Progenitor cell of endocrine pancreas (in vitro differentiated cells): ENCODE measurements around the gene SUZ12. TPM values are rescaled to one million over a fixed set of nuclear protein-coding genes. Genes with fewer than 3 reads are reported as not detected.
"Not testable (repeated sequence)": the region's sequence is repeated elsewhere in the genome, so short reads cannot be mapped to it uniquely, and the experiment has no call there.

Experiments
- DNase-seq: peaks from one replicate; pipeline ENCODE4 v3.0.0; 2021; ENCODE audit warnings: low spot score; ENCODE audit not compliant: unreplicated experiment
- H3K27ac Mint-ChIP-seq: 2 replicates; pipeline ENCODE4 v1.8.0; 2021; ENCODE audit warnings: mild to moderate bottlenecking, moderate library complexity, mixed read lengths
- H3K27me3 Mint-ChIP-seq: 2 replicates; pipeline ENCODE4 v1.8.0; 2021; ENCODE audit warnings: mixed read lengths
- H3K36me3 Mint-ChIP-seq: 2 replicates; pipeline ENCODE4 v1.8.0; 2022; ENCODE audit warnings: mixed read lengths; ENCODE audit not compliant: insufficient read depth
- H3K4me1 Mint-ChIP-seq: 2 replicates; pipeline ENCODE4 v1.8.0; 2021; ENCODE audit warnings: low read depth, mixed read lengths
- H3K4me3 Mint-ChIP-seq: 2 replicates; pipeline ENCODE4 v1.8.0; 2021; ENCODE audit warnings: low read depth, mild to moderate bottlenecking, moderate library complexity, mixed read lengths
- H3K9me3 Mint-ChIP-seq: 2 replicates; pipeline ENCODE4 v1.8.0; 2021; ENCODE audit warnings: low read depth, mixed read lengths
- CTCF ChIP-seq: fragments of 200-600 bp; sonication (generic); IDR thresholded peaks from one replicate; pipeline ENCODE4 v1.5.0; 2021; ENCODE audit warnings: antibody characterized with exemption, mild to moderate bottlenecking; ENCODE audit not compliant: unreplicated experiment
- total RNA-seq: library from RNA; stranded (reverse); gene quantifications from 2 replicates; pipeline ENCODE4 v1.2.1, GENCODE V29; 2021

Gene SUZ12
- total RNA-seq, 1 donor from 2014 or later: 38.3 TPM

- H3K36me3 Mint-ChIP-seq: peaks cover 11% of the 10 kb centered on the region
- no peaks in the 10 kb centered on the region for H3K27me3 Mint-ChIP-seq
- H3K9me3 Mint-ChIP-seq: no peaks in the 10 kb centered on the region
- H3K4me3 Mint-ChIP-seq: no peak overlapping the region
- no peak for TF ChIP-seq CTCF
- no peak for DNase-seq
- no peak overlapping the region for H3K27ac Mint-ChIP-seq
- peaks cover 5% of the 10 kb centered on the region for H3K4me1 Mint-ChIP-seq
Measured at GRCh38 chr17:32016231-32016630, 79.4 kb downstream of the SUZ12 start.

- TF ChIP-seq CTCF: no peak
- Mint-ChIP-seq H3K36me3 (peaks cover 10% of the 10 kb centered on the region), H3K4me1 (peaks cover 5% of the 10 kb centered on the region), H3K4me3 (no peak overlapping the region), H3K27ac (no peak overlapping the region), H3K27me3 (no peaks in the 10 kb centered on the region), H3K9me3 (no peaks in the 10 kb centered on the region)
- DNase-seq: no peak
Measured at GRCh38 chr17:32019228-32019627, 82.4 kb downstream of the SUZ12 start.

DNA sequence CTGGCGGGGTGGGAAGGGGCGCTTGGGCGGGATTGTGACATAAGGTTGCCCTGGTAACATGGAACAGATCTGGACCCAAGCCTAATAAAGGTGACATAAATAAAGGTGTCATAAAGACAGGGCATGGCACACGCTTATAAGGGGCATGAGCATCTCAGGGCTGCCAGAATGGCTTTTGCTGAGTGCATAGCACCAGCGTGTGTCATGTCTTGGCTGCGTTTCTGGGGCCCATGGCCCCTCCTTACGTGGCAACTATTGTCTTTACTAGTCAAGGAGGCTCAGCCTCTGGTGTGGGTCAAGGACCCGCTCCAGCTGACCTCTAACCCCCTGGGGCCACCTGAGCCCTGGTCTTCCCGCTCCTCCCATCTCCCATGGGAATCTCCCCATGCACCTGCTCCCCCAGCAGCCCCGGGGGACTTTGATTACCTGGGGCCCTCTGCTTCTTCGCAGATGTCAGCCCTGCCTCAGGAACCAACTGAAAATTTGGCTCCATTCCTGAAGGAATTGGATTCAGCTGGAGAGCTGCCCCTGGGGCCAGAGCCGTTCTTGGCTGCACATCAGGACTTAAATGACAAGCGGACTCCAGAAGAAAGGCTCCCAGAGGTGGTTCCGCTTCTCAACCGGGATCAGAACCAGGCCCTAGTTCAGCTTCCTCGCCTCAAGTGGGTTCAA lies 84.3 kb downstream of the SUZ12 start:
- Mint-ChIP-seq H3K27me3 (no peaks in the 10 kb centered on the region), H3K4me3 (no peak overlapping the region), H3K36me3 (peaks cover 10% of the 10 kb centered on the region), H3K27ac (no peak overlapping the region), H3K4me1 (peaks cover 2% of the 10 kb centered on the region), H3K9me3 (no peaks in the 10 kb centered on the region)
- no peak for DNase-seq
- TF ChIP-seq CTCF: no peak

GRCh38 chr17:32021615-32021955 lies 84.8 kb downstream of the SUZ12 start:
- Mint-ChIP-seq H3K36me3 (peaks cover 10% of the 10 kb centered on the region), H3K4me3 (no peak overlapping the region), H3K27me3 (no peaks in the 10 kb centered on the region), H3K27ac (no peak overlapping the region), H3K4me1 (peaks cover 2% of the 10 kb centered on the region), H3K9me3 (no peaks in the 10 kb centered on the region)
- no peak for TF ChIP-seq CTCF
- DNase-seq: no peak

DNA sequence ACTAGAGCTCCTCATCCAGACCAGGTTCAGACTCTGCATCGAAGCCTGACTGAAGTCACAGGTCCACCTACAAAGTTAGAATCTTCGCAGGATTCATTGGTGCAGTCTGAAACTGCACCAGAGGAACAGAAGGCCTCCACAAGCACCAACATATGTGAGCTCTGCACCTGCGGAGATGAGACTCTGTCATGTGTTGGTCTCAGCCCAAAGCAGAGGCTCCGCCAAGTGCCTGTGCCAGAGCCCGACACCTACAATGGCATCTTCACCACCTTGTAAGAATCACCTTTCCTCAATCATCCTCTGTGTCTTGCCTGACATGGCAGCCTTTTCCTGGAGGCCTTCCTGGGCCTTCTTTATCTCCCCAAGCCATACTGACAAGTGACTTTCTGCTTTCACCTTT lies 85.7 kb downstream of the SUZ12 start:
- not testable (repeated sequence) for H3K27ac Mint-ChIP-seq, H3K36me3 Mint-ChIP-seq

GRCh38 chr17:32027271-32027670 lies 90.5 kb downstream of the SUZ12 start:
- H3K27me3 Mint-ChIP-seq, H3K4me3 Mint-ChIP-seq, DNase-seq, H3K9me3 Mint-ChIP-seq, H3K4me1 Mint-ChIP-seq, H3K36me3 Mint-ChIP-seq: not testable (repeated sequence)
- H3K27ac Mint-ChIP-seq: peak overlapping the region; percentile 12

More for the DNA sequence above, 85.7 kb downstream of the SUZ12 start:
- not testable (repeated sequence) for DNase-seq, H3K4me3 Mint-ChIP-seq, H3K27me3 Mint-ChIP-seq, H3K9me3 Mint-ChIP-seq, H3K4me1 Mint-ChIP-seq
